HG03342 (cell line): Measurements from ENCODE around the gene TREH.
"Not testable (repeated sequence)": the region's sequence is repeated elsewhere in the genome, so short reads cannot be mapped to it uniquely, and the experiment has no call there.

Experiments used
- ATAC-seq: cut with Tn5 transposase; IDR thresholded peaks from one replicate; pipeline ENCODE4 v1.9.1; 2021; ENCODE audit warnings: mild to moderate bottlenecking, moderate library complexity; ENCODE audit not compliant: unreplicated experiment

The TREH gene

DNA sequence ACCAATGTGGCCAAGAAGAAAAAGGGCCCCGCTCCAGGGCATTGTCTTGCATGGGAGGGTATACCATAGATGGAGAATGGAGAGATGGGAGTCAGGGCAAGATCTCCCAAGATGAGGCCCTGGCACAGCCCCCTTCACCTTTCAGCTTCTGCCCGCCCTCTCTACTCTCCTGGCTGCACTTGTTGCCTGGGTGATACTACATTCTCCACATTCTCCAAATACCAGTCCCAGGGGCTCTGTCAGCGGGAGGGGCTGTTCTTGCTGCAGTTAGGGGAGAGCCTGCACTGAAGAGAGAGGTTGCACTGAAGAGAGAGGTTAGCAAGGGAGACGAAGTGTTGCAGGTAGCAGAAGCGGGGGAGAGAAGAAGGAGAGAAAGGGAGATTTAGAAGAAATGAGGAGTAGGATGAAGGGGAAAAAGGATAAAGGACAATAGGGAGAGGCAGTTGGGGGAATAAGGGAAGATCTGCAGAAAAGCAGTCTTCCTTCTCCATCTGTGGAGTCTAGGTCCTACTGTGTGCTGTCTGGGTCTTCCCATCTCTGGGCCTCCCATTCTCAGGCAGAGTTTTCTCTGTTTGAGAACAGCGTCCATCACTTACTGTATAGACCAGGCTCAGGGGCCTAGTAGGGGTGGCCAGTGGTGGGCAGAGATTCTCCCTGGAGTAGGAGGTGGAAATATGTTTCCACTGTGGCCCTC is 64.0 kb downstream of the TREH start:
- no peak for ATAC-seq

DNA sequence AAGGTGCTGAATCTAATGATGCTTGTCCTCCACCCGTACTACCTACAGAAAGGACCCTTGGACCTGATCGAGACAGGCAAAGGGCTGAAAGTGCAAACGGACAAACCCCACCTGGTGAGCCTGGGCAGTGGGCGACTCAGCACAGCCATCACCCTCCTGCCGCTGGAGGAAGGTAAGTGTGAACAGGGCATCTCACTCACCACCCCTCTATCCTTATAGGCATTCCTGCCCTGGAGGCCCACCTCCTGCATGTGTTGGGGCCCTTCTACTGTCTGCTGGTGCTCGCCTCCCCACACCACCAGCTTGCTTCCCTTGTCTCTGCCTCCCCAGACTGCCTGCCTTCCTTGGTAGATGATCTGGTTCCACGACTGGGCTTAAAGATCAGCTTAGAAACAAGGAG is 64.9 kb downstream of the TREH start:
- no peak for ATAC-seq

GRCh38 chr11:118612378-118612777 is 67.1 kb downstream of the TREH start:
- no peak for ATAC-seq

GRCh38 chr11:118611433-118611795 is 68.0 kb downstream of the TREH start:
- not testable (repeated sequence) for ATAC-seq

- ATAC-seq, result peak; percentile 63
These were observed 68.5 kb downstream of the TREH start for GRCh38 chr11:118610773-118611432.

- no peak for ATAC-seq
These were observed 69.2 kb downstream of the TREH start for GRCh38 chr11:118610225-118610772.

- ATAC-seq, result no peak
These were observed 69.8 kb downstream of the TREH start for GRCh38 chr11:118609380-118610224.

DNA sequence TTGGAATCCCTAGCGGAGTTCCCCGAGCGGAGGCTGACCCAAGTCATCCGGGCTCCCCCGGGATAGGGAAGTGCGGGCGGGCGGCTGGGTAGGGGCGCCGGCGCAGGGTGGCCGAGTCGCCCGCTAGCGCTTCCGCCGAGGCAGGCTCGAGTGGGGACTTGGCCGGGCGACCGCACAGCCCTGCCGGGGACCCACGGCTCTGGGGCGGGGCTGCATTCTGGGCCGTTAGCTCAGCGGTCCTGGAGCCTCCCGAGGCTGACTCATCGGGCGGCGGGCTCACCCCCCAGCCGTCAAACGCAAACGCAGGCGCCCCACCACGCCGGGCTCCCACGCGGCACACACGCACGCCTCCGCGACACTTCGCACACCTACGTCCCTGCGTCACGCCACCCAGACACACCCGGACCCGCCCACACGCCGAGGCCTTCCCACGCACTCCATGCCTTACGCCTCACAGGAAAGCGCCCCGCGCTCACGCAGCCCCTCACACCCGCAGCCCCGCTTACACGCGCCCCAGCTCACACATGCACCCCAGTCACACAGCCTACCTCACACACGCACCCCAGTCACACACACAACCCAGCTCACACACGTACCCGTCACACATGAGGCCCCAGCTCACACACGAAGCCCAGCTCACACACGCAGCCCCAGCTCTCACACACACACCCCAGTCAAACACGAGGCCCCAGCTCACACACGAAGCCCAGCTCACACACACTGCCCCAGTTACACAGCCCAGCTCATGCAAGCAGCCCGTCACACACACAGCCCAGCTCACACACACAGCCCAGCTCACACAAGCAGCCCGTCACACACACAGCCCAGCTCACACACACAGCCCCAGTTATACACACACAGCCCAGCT is 70.9 kb downstream of the TREH start:
- ATAC-seq, result no peak

DNA sequence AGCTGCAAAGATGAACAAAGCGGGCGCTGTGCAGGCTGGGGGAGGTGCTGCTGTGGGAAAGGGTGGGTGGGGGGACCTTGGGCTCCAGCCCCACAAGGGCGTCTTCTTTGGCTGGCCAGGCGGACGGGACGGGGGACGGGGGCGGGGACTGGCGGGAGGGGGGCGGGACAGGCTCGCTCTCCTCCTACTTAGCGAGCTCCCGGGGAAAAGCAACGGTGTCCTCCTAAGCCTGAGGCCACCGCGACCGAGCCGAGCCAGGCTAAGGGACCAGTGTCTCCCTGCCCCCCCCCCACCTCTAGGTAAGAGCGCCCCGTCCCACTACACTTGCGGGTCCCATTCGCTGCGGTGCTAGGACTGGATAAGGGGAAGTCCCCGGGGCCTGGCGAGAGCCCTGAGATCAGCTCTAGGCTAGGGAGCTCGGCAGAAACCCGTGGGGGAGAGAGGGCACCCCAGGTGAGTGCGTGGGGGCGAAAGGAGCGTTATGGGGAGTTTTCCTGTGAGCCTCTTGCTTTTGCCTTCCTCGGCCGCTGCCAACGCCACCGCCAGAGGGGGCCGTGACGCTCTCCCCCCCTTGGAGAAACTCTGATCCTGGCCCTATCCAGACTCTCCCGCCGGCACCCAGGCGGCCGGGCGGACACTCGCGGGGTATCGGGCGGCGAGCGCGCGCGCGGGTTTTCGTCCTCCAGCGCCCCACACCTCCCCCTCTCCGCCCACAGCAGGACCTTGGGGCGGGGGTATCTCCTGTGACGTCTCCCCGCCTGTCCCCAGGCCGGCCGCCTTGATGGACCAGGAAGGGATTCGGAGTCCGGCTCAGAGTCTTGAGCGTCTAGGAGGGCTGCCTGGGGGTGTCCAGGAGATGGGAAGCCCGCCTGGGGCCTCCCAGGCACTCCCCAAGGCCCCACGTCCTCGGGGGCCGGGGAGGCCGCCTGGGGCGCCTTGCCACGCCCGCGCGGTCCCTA is 71.8 kb downstream of the TREH start, which contains the start of gene PHLDB1:
Gene PHLDB1, plus strand, starts transcription at position 215 of the 959 bp plus-strand sequence. CDS start 6,222 bp downstream, outside the sequence.
- ATAC-seq, result no peak
